Measurements from ENCODE around the gene TLR7. TPM values are rescaled to one million over a fixed set of nuclear protein-coding genes. Genes with fewer than 3 reads are reported as not detected.

The TLR7 gene
- total RNA-seq, 2 donors from 2014 or later: 0.57 to 1.6 TPM

GRCh38 chrX:12934850-12935249 is 68.0 kb downstream of the TLR7 start:
- 82% methylated on average over 5 of the region's 5 CpGs for WGBS
- H3K27me3 ChIP-seq (replicated peaks; ENCODE audit: insufficient read depth): no peaks in the 10 kb centered on the region
- H3K4me1 ChIP-seq (replicated peaks): no peaks in the 10 kb centered on the region
- intact Hi-C loops (cut with DNase I): no loop called here
- no peak for DNase-seq (ENCODE audit: low spot score)
- H3K9me3 ChIP-seq: no peaks in the 10 kb centered on the region
- H3K27ac ChIP-seq: no peak overlapping the region
- TF ChIP-seq CTCF (IDR thresholded peaks at IDR 0.05): no peak
- H3K36me3 ChIP-seq: no peaks in the 10 kb centered on the region
- no peak overlapping the region for H3K4me3 ChIP-seq

- Histone ChIP-seq H3K27me3 (replicated peaks; ENCODE audit: insufficient read depth) (no peaks in the 10 kb centered on the region), H3K27ac (no peak overlapping the region), H3K4me1 (replicated peaks) (no peaks in the 10 kb centered on the region), H3K36me3 (no peaks in the 10 kb centered on the region), H3K9me3 (no peaks in the 10 kb centered on the region), H3K4me3 (no peak overlapping the region)
- DNase-seq (ENCODE audit: low spot score): no peak
- intact Hi-C loops (cut with DNase I): no loop called here
- TF ChIP-seq POLR2AphosphoS5 (IDR thresholded peaks at IDR 0.05) (no peak), POLR2A (IDR thresholded peaks at IDR 0.05) (no peak), CTCF (IDR thresholded peaks at IDR 0.05) (no peak)
- WGBS: 83% methylated on average over 1 of the region's 1 CpG
Measured at GRCh38 chrX:12936947-12937346, 70.1 kb downstream of the TLR7 start.

Other genes with a start within 250 kb of the TLR7 start
- gene PRPS2, start 75.7 kb upstream of the TLR7 start, total RNA-seq: 100 to 1,000 TPM in 1 of 2 donors, 10 to 100 TPM in 1; 43.0 to 567 TPM
- gene TLR8, start 39.5 kb downstream of the TLR7 start, total RNA-seq: under 1 TPM; 0.18 to 0.57 TPM
- gene TMSB4X, start 108.0 kb downstream of the TLR7 start, total RNA-seq: 1,000 to 10,000 TPM; 1,116 to 1,330 TPM
- 1 to 10 TPM in 1 of 2 donors, not detected in 1; 6.5 TPM for gene FAM9C, start 177.5 kb downstream of the TLR7 start, total RNA-seq